PC-9 (cell line): ENCODE measurements around the gene PRDM7. TPM values are rescaled to one million over a fixed set of nuclear protein-coding genes. Genes with fewer than 3 reads are reported as not detected.

Experiments
- BruUV-seq: library from RNA; stranded (reverse); fragments of 400-500 nt; replicated peaks from 2 replicates; lab custom pipeline; 2021; lab: Mats Ljungman, UMichigan
- CTCF ChIA-PET: fragments of 300-600 bp; sonication (Branson Sonifier 250); formaldehyde crosslinking; loops from one replicate; lab custom pipeline; 2022; ENCODE audit warnings: antibody characterized with exemption; lab: Charles Lee
- POLR2A ChIA-PET: fragments of 300-600 bp; sonication (Branson Sonifier 250); formaldehyde crosslinking; loops from one replicate; lab custom pipeline; 2022; ENCODE audit warnings: antibody characterized with exemption; ENCODE audit not compliant: unreplicated experiment; lab: Charles Lee
- DNase-seq, 2 experiments: peaks; one replicate each; pipeline versions ENCODE4 v3.0.0 to v3.0.0-alpha.2; 2015 to 2022; ENCODE audit warnings: mixed read lengths in 1 of 2
- H2AFZ ChIP-seq: fragments of 200-600 bp; sonication (generic); 2 replicates; pipeline ENCODE4 v1.8.1; 2017; ENCODE audit warnings: antibody characterized with exemption
- H3F3A ChIP-seq: fragments of 200-600 bp; sonication (generic); 2 replicates; pipeline ENCODE4 v1.8.1; 2017; ENCODE audit warnings: antibody characterized with exemption, mild to moderate bottlenecking, low read depth; ENCODE audit not compliant: insufficient read depth
- H3K27ac ChIP-seq: fragments of 200-600 bp; sonication (generic); 2 replicates; pipeline ENCODE4 v1.6.1; 2016; ENCODE audit warnings: mixed run types
- H3K27me3 ChIP-seq: fragments of 200-600 bp; sonication (generic); 2 replicates; pipeline ENCODE4 v1.6.1; 2016; ENCODE audit warnings: low read depth, mixed run types; ENCODE audit not compliant: insufficient read depth
- H3K36me3 ChIP-seq: fragments of 200-600 bp; sonication (generic); 2 replicates; pipeline ENCODE4 v1.6.1; 2016; ENCODE audit warnings: low read depth, mixed run types
- H3K4me1 ChIP-seq: fragments of 200-600 bp; sonication (generic); replicated peaks from 2 replicates; pipeline ENCODE4 v1.6.1; 2016; ENCODE audit warnings: mixed run types; ENCODE audit not compliant: insufficient read depth
- H3K4me2 ChIP-seq: fragments of 200-600 bp; sonication (generic); 2 replicates; pipeline ENCODE4 v1.6.1; 2017; ENCODE audit warnings: mixed run types
- H3K4me3 ChIP-seq: fragments of 200-600 bp; sonication (generic); 2 replicates; pipeline ENCODE4 v1.6.1; 2016; ENCODE audit warnings: mixed run types
- H3K79me2 ChIP-seq: fragments of 200-600 bp; sonication (generic); 2 replicates; pipeline ENCODE4 v1.6.1; 2017; ENCODE audit warnings: low read depth, mixed run types
- H3K9me2 ChIP-seq: fragments of 200-600 bp; sonication (generic); 2 replicates; pipeline ENCODE4 v1.8.1; 2017; ENCODE audit warnings: mild to moderate bottlenecking; ENCODE audit not compliant: insufficient read depth
- H3K9me3 ChIP-seq: fragments of 200-600 bp; sonication (generic); 2 replicates; pipeline ENCODE4 v1.8.1; 2016; ENCODE audit warnings: low read depth; ENCODE audit not compliant: insufficient read depth
- H4K20me1 ChIP-seq: fragments of 200-600 bp; sonication (generic); 2 replicates; pipeline ENCODE4 v1.8.1; 2017; ENCODE audit not compliant: insufficient read depth
- EZH2 ChIP-seq: fragments of 200-600 bp; sonication (generic); IDR thresholded peaks from 2 replicates; pipeline ENCODE4 v1.8.0; 2017; ENCODE audit warnings: antibody characterized with exemption, low read depth
- intact Hi-C: fragments of 100-400 bp; cut with micrococcal nuclease; formaldehyde crosslinking; loops from one replicate; pipeline ENCODE4 v1.10.0; 2022; ENCODE audit not compliant: unreplicated experiment
- total RNA-seq: library from RNA; stranded (reverse); gene quantifications from 2 replicates; pipeline ENCODE4 v1.2.3, GENCODE V29; 2021
- TF ChIP-seq, protein P1 (sequence below): fragments of 200-600 bp; sonication (generic); conservative IDR thresholded peaks from 2 replicates; pipeline ENCODE4 v1.6.1; 2017; ENCODE audit warnings: mixed run types, antibody characterized with exemption, mild to moderate bottlenecking, moderate library complexity

Gene PRDM7
- total RNA-seq, 1 experiment from 2014 or later: not detected

DNA sequence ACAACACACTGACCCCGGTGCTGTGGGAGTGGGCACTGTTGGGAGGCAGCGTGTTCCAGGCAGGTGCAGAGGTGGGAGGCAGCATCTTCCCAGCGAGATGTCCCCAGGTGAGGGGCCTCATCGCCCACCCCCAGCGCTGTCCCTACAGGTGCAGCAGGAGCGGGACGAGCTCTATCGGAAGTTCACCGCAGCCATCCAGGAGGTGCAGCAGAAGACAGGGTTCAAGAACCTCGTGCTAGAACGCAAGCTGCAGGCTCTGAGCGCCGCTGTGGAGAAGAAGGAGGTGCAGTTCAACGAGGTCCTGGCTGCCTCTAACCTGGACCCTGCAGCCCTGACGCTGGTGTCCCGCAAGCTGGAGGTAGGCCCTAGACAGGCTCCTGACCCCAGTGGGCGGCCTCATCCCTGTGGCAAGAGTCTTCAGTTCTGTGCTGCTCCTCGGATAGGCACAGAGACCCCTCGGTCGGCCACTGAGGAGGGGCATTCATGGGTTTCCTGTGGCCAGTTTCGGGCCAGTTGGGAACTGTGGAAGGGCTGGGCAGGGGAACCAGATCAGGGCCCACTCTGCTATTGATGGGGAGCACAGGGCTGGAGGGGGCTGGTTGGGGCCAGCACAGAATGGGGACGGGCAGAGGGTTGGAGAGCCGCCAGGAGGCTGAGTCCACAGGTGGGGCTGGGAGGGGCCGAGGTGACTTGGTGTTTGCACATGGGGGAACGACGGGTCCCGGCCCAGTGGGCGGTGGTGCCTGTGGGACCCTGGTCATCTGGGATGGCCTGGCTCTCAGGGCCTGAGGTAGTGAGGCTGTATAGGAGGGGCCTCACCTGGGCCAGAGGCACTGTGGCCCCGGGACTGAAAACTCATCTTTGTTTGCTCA is 36.7 kb downstream of the PRDM7 start:
- no peak for DNase-seq
- peaks cover 12% of the 10 kb centered on the region for H4K20me1 ChIP-seq
- H2AFZ ChIP-seq: no peak overlapping the region
- no peaks in the 10 kb centered on the region for H3K79me2 ChIP-seq
- no peaks in the 10 kb centered on the region for H3K9me3 ChIP-seq
- intact Hi-C loops: loop anchor here (10.0 kb wide), 1 partner anchor 116 kb away; the partner anchor contains the start of gene TUBB3
- no peaks in the 10 kb centered on the region for H3K27me3 ChIP-seq
- H3K9me2 ChIP-seq: no peaks in the 10 kb centered on the region
- POLR2A ChIA-PET: no interaction called here
- no peak overlapping the region for H3K4me2 ChIP-seq
- TF ChIP-seq, protein P1, sequence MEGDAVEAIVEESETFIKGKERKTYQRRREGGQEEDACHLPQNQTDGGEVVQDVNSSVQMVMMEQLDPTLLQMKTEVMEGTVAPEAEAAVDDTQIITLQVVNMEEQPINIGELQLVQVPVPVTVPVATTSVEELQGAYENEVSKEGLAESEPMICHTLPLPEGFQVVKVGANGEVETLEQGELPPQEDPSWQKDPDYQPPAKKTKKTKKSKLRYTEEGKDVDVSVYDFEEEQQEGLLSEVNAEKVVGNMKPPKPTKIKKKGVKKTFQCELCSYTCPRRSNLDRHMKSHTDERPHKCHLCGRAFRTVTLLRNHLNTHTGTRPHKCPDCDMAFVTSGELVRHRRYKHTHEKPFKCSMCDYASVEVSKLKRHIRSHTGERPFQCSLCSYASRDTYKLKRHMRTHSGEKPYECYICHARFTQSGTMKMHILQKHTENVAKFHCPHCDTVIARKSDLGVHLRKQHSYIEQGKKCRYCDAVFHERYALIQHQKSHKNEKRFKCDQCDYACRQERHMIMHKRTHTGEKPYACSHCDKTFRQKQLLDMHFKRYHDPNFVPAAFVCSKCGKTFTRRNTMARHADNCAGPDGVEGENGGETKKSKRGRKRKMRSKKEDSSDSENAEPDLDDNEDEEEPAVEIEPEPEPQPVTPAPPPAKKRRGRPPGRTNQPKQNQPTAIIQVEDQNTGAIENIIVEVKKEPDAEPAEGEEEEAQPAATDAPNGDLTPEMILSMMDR: no peak
- TF ChIP-seq EZH2: no peak
- BruUV-seq: no TSS peak
- no peak overlapping the region for H3K27ac ChIP-seq
- peaks cover 23% of the 10 kb centered on the region for H3F3A ChIP-seq
- CTCF ChIA-PET: no interaction called here
- H3K4me1 ChIP-seq: peaks cover 17% of the 10 kb centered on the region
- H3K4me3 ChIP-seq: no peak overlapping the region
- peaks cover 4% of the 10 kb centered on the region; the same call in 1 of the 2 replicates for H3K36me3 ChIP-seq

DNA sequence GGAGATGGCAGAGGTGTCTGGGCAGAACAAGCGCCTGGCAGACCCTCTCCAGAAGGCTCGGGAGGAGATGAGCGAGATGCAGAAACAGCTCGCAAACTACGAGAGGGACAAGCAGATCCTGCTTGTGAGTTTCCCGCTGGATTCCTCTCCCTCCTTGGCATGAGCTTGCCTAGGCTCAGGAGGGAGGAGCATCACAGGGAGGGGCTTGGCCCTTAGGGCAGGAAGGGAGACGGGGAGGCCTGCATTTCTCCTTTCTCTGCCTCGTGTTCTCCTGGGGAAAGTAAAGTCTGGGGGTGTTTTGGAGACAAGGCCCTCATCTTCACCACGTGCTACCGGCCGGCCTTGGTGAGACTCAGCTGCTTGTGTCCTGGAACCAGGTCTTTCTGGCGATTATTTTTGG is 39.9 kb downstream of the PRDM7 start:
- H3K9me2 ChIP-seq: no peaks in the 10 kb centered on the region
- ChIA-PET CTCF (no interaction called here), POLR2A (no interaction called here)
- peaks cover 14% of the 10 kb centered on the region for H3K36me3 ChIP-seq
- H3K27ac ChIP-seq: no peak overlapping the region
- DNase-seq: no peak
- H4K20me1 ChIP-seq: no peaks in the 10 kb centered on the region; the same call in none of the 2 replicates
- H3K9me3 ChIP-seq: no peaks in the 10 kb centered on the region
- H3K79me2 ChIP-seq: no peaks in the 10 kb centered on the region
- intact Hi-C loops: no loop called here
- TF ChIP-seq, protein P1: no peak
- no peak for TF ChIP-seq EZH2
- H3K27me3 ChIP-seq: no peaks in the 10 kb centered on the region
- no peak overlapping the region for H3K4me3 ChIP-seq
- H3K4me1 ChIP-seq: no peaks in the 10 kb centered on the region
- no peak overlapping the region for H3K4me2 ChIP-seq
- no TSS peak for BruUV-seq
- H3F3A ChIP-seq: no peaks in the 10 kb centered on the region
- no peak overlapping the region for H2AFZ ChIP-seq

DNA sequence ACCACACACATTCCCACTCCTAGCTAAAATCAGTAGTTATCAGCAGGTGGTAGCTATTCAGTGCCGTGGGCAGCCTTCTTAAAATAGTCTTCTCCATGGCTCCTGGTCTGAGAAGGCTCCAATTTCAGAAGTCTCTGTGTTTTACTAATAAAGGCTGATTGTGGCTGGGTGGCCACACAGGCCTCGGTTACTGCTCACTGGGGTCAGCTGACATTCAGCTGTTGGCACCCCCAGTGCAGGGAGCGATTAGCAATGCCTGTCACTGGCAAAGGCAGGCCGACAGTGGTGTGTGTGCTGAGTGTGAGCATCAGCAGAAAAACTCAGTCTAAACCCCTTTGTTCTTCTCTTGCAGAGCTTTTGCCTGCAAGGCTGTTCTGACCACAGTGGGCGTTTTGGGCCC is 41.2 kb downstream of the PRDM7 start:
- intact Hi-C loops: no loop called here
- Histone ChIP-seq H4K20me1 (no peaks in the 10 kb centered on the region; the same call in none of the 2 replicates), H3K9me2 (no peaks in the 10 kb centered on the region), H3K79me2 (no peaks in the 10 kb centered on the region), H3K27me3 (no peaks in the 10 kb centered on the region), H3K4me1 (no peaks in the 10 kb centered on the region), H3K36me3 (peaks cover 14% of the 10 kb centered on the region), H3K4me3 (no peak overlapping the region), H3F3A (no peaks in the 10 kb centered on the region), H3K4me2 (no peak overlapping the region), H3K9me3 (no peaks in the 10 kb centered on the region), H2AFZ (no peak overlapping the region), H3K27ac (no peak overlapping the region)
- TF ChIP-seq EZH2: no peak
- TF ChIP-seq, protein P1: no peak
- ChIA-PET POLR2A (no interaction called here), CTCF (no interaction called here)
- DNase-seq: no peak
- no TSS peak for BruUV-seq
